Measurements from ENCODE around the gene DDA1. TPM values are rescaled to one million over a fixed set of nuclear protein-coding genes. Genes with fewer than 3 reads are reported as not detected.
A peak's percentile ranks its signal among the peaks of the same experiment; 100 is the strongest.

DDA1 gene
- total RNA-seq, 1 donor from 2014 or later = 41.4 TPM

DNA sequence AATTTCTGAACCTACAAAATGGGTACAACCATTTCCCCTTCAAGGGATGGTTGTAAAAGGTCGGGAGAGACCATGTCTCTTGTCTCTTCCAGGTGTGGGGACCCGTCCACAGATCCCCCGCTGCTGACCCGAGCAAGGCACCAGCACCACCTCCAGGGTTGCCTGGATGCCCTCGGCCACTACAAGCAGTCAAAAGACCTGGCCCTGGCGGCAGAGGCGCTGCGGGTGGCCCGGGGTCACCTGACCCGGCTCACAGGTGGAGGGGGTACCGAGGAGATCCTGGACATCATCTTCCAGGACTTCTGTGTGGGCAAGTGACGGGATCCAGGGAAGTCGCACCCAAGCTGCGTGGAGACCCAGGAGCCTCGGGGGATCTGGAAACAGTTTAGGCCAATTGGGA, 32.0 kb downstream of the DDA1 start:
- Mint-ChIP-seq H3K27ac (no peak overlapping the region), H3K4me1 (ENCODE audit: low read depth) (peaks cover 6% of the 10 kb centered on the region), H3K4me3 (ENCODE audit: low read depth) (no peak overlapping the region), H3K9me3 (ENCODE audit: low read depth) (no peaks in the 10 kb centered on the region), H3K36me3 (ENCODE audit: insufficient read depth) (peaks cover 1% of the 10 kb centered on the region), H3K27me3 (no peaks in the 10 kb centered on the region)
- no peak for DNase-seq (ENCODE audit: low spot score, unreplicated experiment)
- TF ChIP-seq, protein P1, sequence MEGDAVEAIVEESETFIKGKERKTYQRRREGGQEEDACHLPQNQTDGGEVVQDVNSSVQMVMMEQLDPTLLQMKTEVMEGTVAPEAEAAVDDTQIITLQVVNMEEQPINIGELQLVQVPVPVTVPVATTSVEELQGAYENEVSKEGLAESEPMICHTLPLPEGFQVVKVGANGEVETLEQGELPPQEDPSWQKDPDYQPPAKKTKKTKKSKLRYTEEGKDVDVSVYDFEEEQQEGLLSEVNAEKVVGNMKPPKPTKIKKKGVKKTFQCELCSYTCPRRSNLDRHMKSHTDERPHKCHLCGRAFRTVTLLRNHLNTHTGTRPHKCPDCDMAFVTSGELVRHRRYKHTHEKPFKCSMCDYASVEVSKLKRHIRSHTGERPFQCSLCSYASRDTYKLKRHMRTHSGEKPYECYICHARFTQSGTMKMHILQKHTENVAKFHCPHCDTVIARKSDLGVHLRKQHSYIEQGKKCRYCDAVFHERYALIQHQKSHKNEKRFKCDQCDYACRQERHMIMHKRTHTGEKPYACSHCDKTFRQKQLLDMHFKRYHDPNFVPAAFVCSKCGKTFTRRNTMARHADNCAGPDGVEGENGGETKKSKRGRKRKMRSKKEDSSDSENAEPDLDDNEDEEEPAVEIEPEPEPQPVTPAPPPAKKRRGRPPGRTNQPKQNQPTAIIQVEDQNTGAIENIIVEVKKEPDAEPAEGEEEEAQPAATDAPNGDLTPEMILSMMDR (IDR thresholded peaks at IDR 0.05; ENCODE audit: unreplicated experiment) = no peak

DNA sequence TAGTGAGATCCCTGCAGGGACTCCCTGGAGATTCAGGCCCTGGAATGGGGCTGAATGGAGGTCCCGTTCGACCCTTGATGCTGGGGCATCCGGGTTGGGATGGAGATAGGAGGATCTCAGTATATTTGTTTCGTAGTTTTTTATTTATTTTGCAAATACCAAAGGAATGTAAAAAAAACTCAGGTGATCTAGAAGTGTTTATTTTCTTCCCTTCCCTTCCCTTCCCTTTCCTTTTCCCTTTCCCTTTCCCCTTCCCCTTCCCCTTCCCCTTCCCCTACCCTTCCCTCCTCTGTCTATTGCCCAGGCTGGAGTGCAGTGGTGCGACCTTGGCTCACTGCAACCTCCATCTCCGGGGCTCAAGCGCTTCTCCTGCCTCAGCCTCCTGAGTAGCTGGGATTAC, 32.5 kb downstream of the DDA1 start:
- no peak overlapping the region for H3K4me3 Mint-ChIP-seq (ENCODE audit: low read depth)
- no peaks in the 10 kb centered on the region for H3K9me3 Mint-ChIP-seq (ENCODE audit: low read depth)
- TF ChIP-seq, protein P1 (IDR thresholded peaks at IDR 0.05; ENCODE audit: unreplicated experiment) = no peak
- no peak overlapping the region for H3K27ac Mint-ChIP-seq
- peaks cover 3% of the 10 kb centered on the region for H3K4me1 Mint-ChIP-seq (ENCODE audit: low read depth)
- no peaks in the 10 kb centered on the region for H3K27me3 Mint-ChIP-seq
- H3K36me3 Mint-ChIP-seq (ENCODE audit: insufficient read depth) = peaks cover 1% of the 10 kb centered on the region
- no peak for DNase-seq (ENCODE audit: low spot score, unreplicated experiment)

DNA sequence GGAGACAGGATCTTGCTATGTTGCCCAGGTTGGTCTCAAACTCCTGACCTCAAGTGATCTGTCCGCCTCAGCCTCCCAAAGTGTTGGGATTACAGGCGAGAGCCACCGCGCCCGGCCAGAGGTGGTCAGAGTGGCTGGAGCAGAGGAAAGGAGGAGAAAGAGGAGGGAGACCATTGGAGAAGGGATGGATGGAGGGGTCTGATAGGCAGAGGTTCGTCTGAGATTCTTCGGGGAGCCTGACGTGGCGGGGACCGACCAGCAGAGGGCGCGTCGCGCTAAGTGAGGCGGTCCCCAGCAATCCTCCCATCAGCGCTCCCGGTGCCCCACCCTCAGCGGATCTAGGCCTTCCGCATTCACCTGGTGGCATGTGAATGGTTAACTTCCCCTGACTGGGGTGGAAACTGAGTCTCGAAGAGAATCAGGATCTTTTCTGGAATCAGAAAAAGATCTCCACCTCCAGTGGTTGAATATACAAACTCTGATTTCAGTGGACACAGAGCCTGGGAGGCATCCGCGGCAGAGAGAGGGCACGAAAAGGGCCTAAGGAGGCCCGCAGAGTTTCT, 36.8 kb downstream of the DDA1 start:
- Mint-ChIP-seq H3K36me3 (ENCODE audit: insufficient read depth) (no peaks in the 10 kb centered on the region), H3K27ac (no peak overlapping the region), H3K27me3 (peaks cover 14% of the 10 kb centered on the region), H3K9me3 (ENCODE audit: low read depth) (no peaks in the 10 kb centered on the region), H3K4me1 (ENCODE audit: low read depth) (no peaks in the 10 kb centered on the region), H3K4me3 (ENCODE audit: low read depth) (no peak overlapping the region)
- TF ChIP-seq, protein P1 (IDR thresholded peaks at IDR 0.05; ENCODE audit: unreplicated experiment) = peak; percentile 96
- DNase-seq (ENCODE audit: low spot score, unreplicated experiment) = peak; percentile 71

DNA sequence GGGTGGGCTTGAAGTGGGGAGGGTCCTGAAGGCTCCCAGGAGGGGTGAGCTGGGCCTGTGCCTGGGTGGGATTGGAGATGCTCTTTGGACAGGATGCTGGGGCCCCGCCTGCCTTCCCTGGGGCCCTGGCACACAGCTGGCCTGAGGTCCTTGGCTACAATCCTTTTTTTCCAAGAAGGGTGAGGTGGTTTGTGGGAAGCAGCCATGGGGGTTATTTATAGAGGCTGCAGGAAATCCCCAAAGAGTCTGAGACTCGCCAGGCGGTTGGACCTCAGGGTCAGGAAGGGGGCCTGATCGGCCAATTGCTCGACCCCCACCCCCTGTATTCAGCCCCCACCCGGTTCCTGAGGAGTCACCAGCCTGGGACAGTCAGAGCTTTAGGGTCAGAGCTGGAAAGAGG, 38.0 kb downstream of the DDA1 start:
- H3K36me3 Mint-ChIP-seq (ENCODE audit: insufficient read depth) = no peaks in the 10 kb centered on the region
- peaks cover 18% of the 10 kb centered on the region for H3K27me3 Mint-ChIP-seq
- TF ChIP-seq, protein P1 (IDR thresholded peaks at IDR 0.05; ENCODE audit: unreplicated experiment) = no peak
- H3K4me3 Mint-ChIP-seq (ENCODE audit: low read depth) = no peak overlapping the region
- H3K27ac Mint-ChIP-seq = no peak overlapping the region
- H3K9me3 Mint-ChIP-seq (ENCODE audit: low read depth) = no peaks in the 10 kb centered on the region
- H3K4me1 Mint-ChIP-seq (ENCODE audit: low read depth) = no peaks in the 10 kb centered on the region
- DNase-seq (ENCODE audit: low spot score, unreplicated experiment) = no peak

DNA sequence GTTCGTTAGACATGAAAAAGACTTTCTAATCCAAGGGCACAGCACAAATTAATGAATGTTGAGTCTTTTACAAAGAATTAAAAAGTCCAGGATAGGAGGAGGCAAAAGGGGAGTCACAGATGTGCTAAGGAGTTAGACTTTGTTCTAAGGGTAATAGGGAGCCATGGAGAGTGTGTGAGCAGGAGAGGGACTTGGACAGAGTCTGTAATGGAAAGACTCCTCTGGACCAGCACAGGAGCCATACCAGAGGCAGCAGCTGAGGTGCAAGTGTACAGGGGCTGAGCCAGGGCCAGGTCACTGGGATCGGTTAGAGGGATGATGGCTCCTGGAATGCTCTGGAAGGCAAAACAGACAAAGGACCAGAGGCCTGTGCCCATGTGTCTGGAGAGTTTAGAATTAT, 38.5 kb downstream of the DDA1 start:
- DNase-seq (ENCODE audit: low spot score, unreplicated experiment) = no peak
- Mint-ChIP-seq H3K4me3 (ENCODE audit: low read depth) (no peak overlapping the region), H3K27ac (no peak overlapping the region), H3K9me3 (ENCODE audit: low read depth) (no peaks in the 10 kb centered on the region), H3K27me3 (peaks cover 21% of the 10 kb centered on the region), H3K4me1 (ENCODE audit: low read depth) (no peaks in the 10 kb centered on the region), H3K36me3 (ENCODE audit: insufficient read depth) (no peaks in the 10 kb centered on the region)
- TF ChIP-seq, protein P1 (IDR thresholded peaks at IDR 0.05; ENCODE audit: unreplicated experiment) = no peak
